Heart left ventricle (tissue), 16 donors: Measurements from ENCODE around the gene CCDC61. TPM values are rescaled to one million over a fixed set of nuclear protein-coding genes. Genes with fewer than 3 reads are reported as not detected.

Experiments
- ATAC-seq, 4 donors: fragments of 200-7000 bp; cut with Tn5 transposase; one replicate each; pipeline ENCODE4 v1.9.1; 2020 to 2022; ENCODE audit warnings: moderate library complexity in 4 of 4, mild to moderate bottlenecking in 3 of 4, moderate number of reproducible peaks in 1 of 4
- DNase-seq, 5 donors: peaks; one replicate each; pipeline ENCODE4 v3.0.0-alpha.2; 2020
- H3K27ac ChIP-seq, 12 donors: fragments of 200-600 bp; sonication (generic) in 4 of 12; one replicate each; pipeline versions ENCODE4 v1.5.0 to v1.8.0; 2016 to 2022; ENCODE audit warnings: mild to moderate bottlenecking in 2 of 12
- H3K27me3 ChIP-seq, 9 donors: fragments of 200-600 bp; sonication (generic) in 2 of 9; one replicate each; pipeline versions ENCODE4 v1.5.1 to v1.8.0; 2016 to 2022; ENCODE audit warnings: mild to moderate bottlenecking in 3 of 9
- H3K36me3 ChIP-seq, 9 donors: fragments of 200-600 bp; sonication (generic) in 2 of 9; one replicate each; pipeline versions ENCODE4 v1.5.0 to v1.8.0; 2018 to 2022; ENCODE audit warnings: mild to moderate bottlenecking in 2 of 9
- H3K4me1 ChIP-seq, 12 donors: fragments of 200-600 bp; sonication (generic) in 4 of 12; one replicate each; pipeline versions ENCODE4 v1.5.0 to v1.8.0; 2016 to 2022; ENCODE audit warnings: mild to moderate bottlenecking in 3 of 12
- H3K4me3 ChIP-seq, 12 donors: fragments of 200-600 bp; sonication (generic) in 4 of 12; one replicate each; pipeline versions ENCODE4 v1.5.0 to v1.8.0; 2017 to 2022; ENCODE audit warnings: mild to moderate bottlenecking in 9 of 12, moderate library complexity in 4 of 12
- H3K9me3 ChIP-seq, 12 donors: fragments of 200-600 bp; sonication (generic) in 4 of 12; one replicate each; pipeline versions ENCODE4 v1.5.0 to v1.8.0; 2016 to 2022; ENCODE audit warnings: mild to moderate bottlenecking in 1 of 12
- CTCF ChIP-seq, 12 donors: fragments of 200-600 bp; sonication (generic) in 4 of 12; IDR thresholded peaks; one replicate each; pipeline versions ENCODE4 v1.5.0 to v1.8.0; 2018 to 2022; ENCODE audit warnings: antibody characterized with exemption in 12 of 12, mild to moderate bottlenecking in 5 of 12
- POLR2A ChIP-seq, 2 donors: fragments of 450-650 bp; IDR thresholded peaks; one replicate each; pipeline ENCODE4 v1.6.1; 2017; ENCODE audit warnings: antibody characterized with exemption in 2 of 2, mild to moderate bottlenecking in 2 of 2, moderate library complexity in 2 of 2
- WGBS, 4 donors: extraction: QIAGEN DNeasy Blood & Tissue Kit in 2 of 4; methylation state at CpG; one replicate each; pipeline versions ENCODE4 v1.1.5 to v1.1.7; 2013 to 2018; 5-methylcytosine and 5-hydroxymethylcytosine counted together
- intact Hi-C, 10 donors: fragments of 100-400 bp; cut with DNase I; formaldehyde crosslinking; loops; one replicate each; pipeline versions ENCODE4 v1.11.1 to v1.14.2; 2022
- polyA plus RNA-seq, 2 donors: library from polyadenylated mRNA; stranded (reverse); fragments of 200-250 nt; gene quantifications; one replicate each; pipeline ENCODE4 v1.2.3, GENCODE V29; 2013
- total RNA-seq, 9 donors: library from RNA; depleted of rRNA in 2 of 9; stranded (reverse); fragments of >200 nt in 2 of 9; fragmentation: NEBNext Ultra II Directional in 3 of 9; extraction: Animal tissue kit (Norgen Biotek cat#: 25700) in 3 of 9; gene quantifications; one replicate each; pipeline versions ENCODE4 v1.1.0 to v1.2.4, GENCODE V29; 2016 to 2023
- donor health status: ischemic (EF 13 %, LVEDD 7.1; RV severe dilation, severe dysfunction).
- donor health status: healthy with polysubstance abuse.
- donor health status: DM: no; HTN: yes; CAD: no.
- donor health status: DM: no; HTN: no; CAD: no.
- donor health status: ischemic (EF 25% LVEDD 6.9; RV normal size, moderate dysfunction).
- donor health status: ischemic (EF 25% LVEDD 5.7; RV mildly dilated, moderate dysfunction).
- donor health status: healthy.
- donor health status: DM: yes; HTN: yes; CAD: no.
- donor health status: ischemic (EF 35%, LVEDD 5.7; RV mildly dilated, moderate dysfunction).
- donor health status: nonischemic (EF 11% LVEDD 7.7; RV severe dilation, severe dysfunction).
- donor health status: DM: yes; HTN: yes; CAD: no.
- donor health status: PGD.
- donor health status: ischemic (EF 29% LVEDD 5.4; RV normal size, mild dysfunction).
- donor health status: nonischemic (EF 23%, LVEDD 6.1; RV moderate dilation, normal function).

CCDC61 gene
- total and polyA plus RNA-seq, 11 donors = 4.1 to 13.7 (median 6.8) TPM

GRCh38 chr19:45959517-45960025, 35.7 kb upstream of the CCDC61 start:
- Histone ChIP-seq H3K9me3 (no peaks in the 10 kb centered on the region), H3K4me3 (no peak overlapping the region), H3K4me1 (peaks cover 0 to 51% (median 28%) of the 10 kb centered on the region in 12 donors), H3K27ac (peak overlapping the region in 10 of 12 donors; percentile 12 to 83 (median 44)), H3K27me3 (peaks cover 0 to 28% (median 5%) of the 10 kb centered on the region in 9 donors), H3K36me3 (peaks cover 0 to 6% (median 0%) of the 10 kb centered on the region in 9 donors)
- ATAC-seq (no peak), DNase-seq (no peak)
- 45 to 55% (median 51%) methylated on average over 8 of the region's 8 CpGs for WGBS, 4 donors
- intact Hi-C loops = no loop called here
- TF ChIP-seq POLR2A (IDR thresholded peaks at IDR 0.05) (no peak), CTCF (IDR thresholded peaks at IDR 0.05) (no peak)

- no peak for ATAC-seq
- Histone ChIP-seq H3K27ac (peak overlapping the region in 9 of 12 donors; percentile 6 to 83 (median 48)), H3K27me3 (peaks cover 0 to 24% (median 5%) of the 10 kb centered on the region in 9 donors), H3K4me3 (no peak overlapping the region), H3K9me3 (no peaks in the 10 kb centered on the region), H3K36me3 (peaks cover 0 to 6% (median 0%) of the 10 kb centered on the region in 9 donors), H3K4me1 (peaks cover 0 to 43% (median 22%) of the 10 kb centered on the region in 12 donors)
- TF ChIP-seq POLR2A (IDR thresholded peaks at IDR 0.05) = no peak
- no peak for TF ChIP-seq CTCF (IDR thresholded peaks at IDR 0.05)
- DNase-seq = no peak
- 21 to 33% (median 25%) methylated on average over 15 to 19 of the region's 19 CpGs for WGBS, 4 donors
- intact Hi-C loops = no loop called here
Measured at GRCh38 chr19:45960595-45961235, 34.6 kb upstream of the CCDC61 start.

- ATAC-seq (no peak), DNase-seq (no peak)
Measured at GRCh38 chr19:45962021-45962420, 33.2 kb upstream of the CCDC61 start.

More at GRCh38 chr19:45962021-45962420, 33.2 kb upstream of the CCDC61 start:
- no peaks in the 10 kb centered on the region for H3K9me3 ChIP-seq
- no peak for TF ChIP-seq CTCF (IDR thresholded peaks at IDR 0.05)
- TF ChIP-seq POLR2A (IDR thresholded peaks at IDR 0.05) = no peak
- intact Hi-C loops = no loop called here
- H3K27ac ChIP-seq = peak overlapping the region in 1 of 12 donors; percentile 42
- WGBS, 4 donors = 78 to 83% (median 81%) methylated on average over 15 of the region's 15 CpGs
- peaks cover 0 to 16% (median 4%) of the 10 kb centered on the region in 9 donors for H3K27me3 ChIP-seq
- no peak overlapping the region for H3K4me3 ChIP-seq
- H3K36me3 ChIP-seq = peaks cover 0 to 6% (median 0%) of the 10 kb centered on the region in 9 donors
- H3K4me1 ChIP-seq = peaks cover 0 to 32% (median 16%) of the 10 kb centered on the region in 12 donors
